LNCaP clone FGC (cell line): ENCODE data around the gene PAQR4.

ENCODE experiments used
- DNase-seq: peaks from one replicate; pipeline ENCODE4 v3.0.0-alpha.2; 2011; ENCODE audit warnings: low read depth
- H3K4me3 ChIP-seq: 2 replicates; pipeline ENCODE4 v1.5.1; 2011; ENCODE audit warnings: mild to moderate bottlenecking, low read depth, low read length, control low read depth
- TF ChIP-seq, protein P1 (sequence below): IDR thresholded peaks from 2 replicates; pipeline ENCODE4 v1.5.1; 2012; ENCODE audit warnings: mild to moderate bottlenecking; ENCODE audit not compliant: control insufficient read depth, insufficient read depth; ENCODE audit errors: extremely low read depth

Gene PAQR4

DNA sequence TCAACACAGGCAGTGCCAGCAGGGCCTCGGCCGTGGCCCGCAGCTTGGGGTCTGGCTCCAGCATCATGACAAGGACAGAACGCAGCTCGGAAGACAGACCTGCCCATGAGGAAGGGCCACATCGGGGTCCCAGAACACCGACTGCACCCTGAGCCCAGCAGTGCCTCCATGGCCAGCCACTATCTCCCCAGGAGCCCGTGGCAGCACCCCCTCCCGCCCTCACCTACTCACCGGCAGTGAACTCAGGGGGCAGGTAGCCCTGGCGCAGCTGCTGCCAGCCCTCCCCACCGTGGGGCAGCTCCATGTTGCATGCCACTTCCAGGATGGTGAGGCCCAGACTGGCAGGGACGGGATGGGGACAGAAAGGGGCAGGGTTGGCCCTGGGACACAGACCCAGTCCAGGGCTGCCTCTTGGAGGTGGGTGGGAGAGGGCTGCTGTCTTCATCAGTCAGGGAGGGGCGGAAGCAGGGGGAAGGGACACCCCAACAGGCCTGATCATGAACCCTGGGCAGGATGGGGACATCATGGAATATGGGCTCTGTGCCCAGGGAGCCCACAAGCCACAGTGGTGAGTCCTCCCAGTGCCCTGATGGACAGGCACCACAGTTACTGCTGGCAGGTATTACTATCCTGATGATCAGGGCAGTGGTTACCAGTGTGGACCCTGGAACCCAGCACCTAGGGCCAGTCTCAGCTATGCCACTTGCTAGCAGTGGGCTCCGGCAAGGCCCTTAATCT lies 5.3 kb downstream of the PAQR4 start:
- TF ChIP-seq, protein P1, sequence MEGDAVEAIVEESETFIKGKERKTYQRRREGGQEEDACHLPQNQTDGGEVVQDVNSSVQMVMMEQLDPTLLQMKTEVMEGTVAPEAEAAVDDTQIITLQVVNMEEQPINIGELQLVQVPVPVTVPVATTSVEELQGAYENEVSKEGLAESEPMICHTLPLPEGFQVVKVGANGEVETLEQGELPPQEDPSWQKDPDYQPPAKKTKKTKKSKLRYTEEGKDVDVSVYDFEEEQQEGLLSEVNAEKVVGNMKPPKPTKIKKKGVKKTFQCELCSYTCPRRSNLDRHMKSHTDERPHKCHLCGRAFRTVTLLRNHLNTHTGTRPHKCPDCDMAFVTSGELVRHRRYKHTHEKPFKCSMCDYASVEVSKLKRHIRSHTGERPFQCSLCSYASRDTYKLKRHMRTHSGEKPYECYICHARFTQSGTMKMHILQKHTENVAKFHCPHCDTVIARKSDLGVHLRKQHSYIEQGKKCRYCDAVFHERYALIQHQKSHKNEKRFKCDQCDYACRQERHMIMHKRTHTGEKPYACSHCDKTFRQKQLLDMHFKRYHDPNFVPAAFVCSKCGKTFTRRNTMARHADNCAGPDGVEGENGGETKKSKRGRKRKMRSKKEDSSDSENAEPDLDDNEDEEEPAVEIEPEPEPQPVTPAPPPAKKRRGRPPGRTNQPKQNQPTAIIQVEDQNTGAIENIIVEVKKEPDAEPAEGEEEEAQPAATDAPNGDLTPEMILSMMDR, result no peak
- no peak for DNase-seq
- H3K4me3 ChIP-seq, result no peak overlapping the region

DNA sequence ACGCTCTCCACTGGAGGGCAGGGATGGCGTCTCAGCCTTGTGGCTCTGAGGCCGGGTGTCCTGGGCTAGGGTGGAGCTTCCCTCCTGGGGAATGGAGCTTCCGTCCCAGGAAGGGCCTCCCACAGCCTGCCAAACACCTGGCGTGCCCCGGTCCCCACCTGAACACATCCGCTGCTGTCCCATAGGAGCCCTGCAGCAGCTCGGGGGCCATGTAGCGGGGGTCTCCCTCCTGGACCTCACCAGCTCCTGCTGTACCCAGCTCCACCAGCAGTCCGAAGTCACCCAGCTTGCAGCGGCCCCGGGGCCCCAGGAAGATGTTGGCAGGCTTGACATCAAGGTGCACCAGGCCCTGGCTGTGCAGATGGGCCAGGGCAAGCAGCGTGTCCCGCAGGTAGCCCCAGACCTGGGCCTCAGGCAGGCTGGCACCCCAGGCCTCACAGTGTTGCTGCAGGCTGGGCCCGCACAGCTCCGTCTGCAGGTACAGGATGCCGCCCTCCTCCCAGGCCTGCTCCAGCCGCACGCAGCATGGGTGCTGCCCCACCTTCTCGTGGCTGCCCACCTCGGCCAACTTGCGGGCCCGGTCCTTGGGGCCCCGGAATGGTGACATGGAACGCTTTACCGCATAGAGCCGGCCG lies 6.1 kb downstream of the PAQR4 start:
- no peak overlapping the region for H3K4me3 ChIP-seq
- DNase-seq, result no peak
- TF ChIP-seq, protein P1, result no peak

DNA sequence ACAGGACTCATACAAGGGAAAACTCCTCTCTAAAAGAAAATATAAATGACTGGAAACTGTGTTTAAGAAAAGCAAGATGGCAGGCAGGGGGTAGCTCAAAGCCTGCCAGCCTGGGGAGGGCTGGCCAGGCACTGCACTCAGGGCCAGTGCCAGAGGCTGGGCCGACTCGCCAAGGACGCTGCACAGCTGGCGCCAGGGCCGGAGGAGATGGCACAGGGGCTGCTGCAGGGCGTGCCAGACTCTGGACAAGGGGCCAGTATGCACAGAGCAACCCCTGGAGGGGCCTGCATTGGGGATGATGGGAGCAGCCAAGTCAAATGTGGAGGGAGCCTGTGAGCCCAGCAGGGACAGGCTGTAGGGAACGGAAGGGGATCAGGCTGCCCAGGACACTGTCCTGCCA lies 7.1 kb downstream of the PAQR4 start:
- H3K4me3 ChIP-seq, result no peak overlapping the region
- TF ChIP-seq, protein P1, result no peak
- DNase-seq, result no peak

DNA sequence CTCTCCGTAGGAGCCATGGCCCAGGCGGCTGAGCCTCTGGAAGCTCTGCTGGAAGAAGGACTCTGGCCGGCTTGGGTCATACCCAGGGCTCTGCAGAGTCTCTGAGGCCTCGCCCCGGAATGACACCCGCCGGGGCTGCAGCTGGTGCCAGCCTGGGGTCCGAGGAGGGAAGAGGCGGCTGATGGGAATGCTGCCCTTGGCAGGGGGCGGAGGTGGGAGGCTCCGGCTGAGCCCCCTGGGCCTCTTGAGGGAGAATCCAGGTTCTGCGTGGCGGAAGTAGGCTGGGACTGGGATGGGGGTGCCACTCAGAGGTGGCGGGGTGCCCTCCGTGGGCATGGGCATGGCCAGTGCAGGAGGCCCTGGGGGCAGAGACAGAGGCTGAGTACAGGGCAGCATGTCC lies 7.5 kb downstream of the PAQR4 start:
- no peak for DNase-seq
- H3K4me3 ChIP-seq, result no peak overlapping the region
- TF ChIP-seq, protein P1, result no peak

GRCh38 chr16:2977440-2977839 lies 8.3 kb downstream of the PAQR4 start:
- peak; percentile 90 for DNase-seq
- TF ChIP-seq, protein P1, result no peak
- peak overlapping the region; percentile 30 for H3K4me3 ChIP-seq

DNA sequence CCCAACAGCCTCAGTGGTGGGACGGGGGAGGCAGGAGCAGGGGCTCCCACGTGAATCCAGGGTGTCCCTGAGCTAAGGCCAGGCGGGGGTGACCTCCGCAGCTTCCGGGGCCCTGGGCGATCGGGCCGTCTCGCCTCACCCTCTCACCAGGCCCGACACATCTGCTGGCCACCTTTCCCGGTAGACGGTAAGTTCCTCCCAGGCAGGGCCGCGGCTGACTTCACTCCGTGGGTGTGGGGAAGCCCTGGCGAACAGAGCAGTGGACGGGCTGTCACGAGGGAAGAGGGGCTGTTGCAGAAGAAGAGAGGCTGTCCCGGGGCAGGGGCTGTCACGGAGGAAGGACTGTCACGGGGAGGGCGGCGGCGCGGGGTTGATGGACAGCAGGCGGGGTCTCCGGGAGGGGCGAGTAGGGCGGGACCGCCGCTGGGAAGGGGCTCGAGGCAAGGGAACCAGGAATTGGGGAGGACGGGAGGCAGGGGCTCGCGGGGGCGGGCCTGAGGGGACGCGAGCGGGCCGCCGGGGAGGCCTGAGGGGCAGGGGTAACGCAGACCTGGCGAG lies 10.6 kb downstream of the PAQR4 start:
- peak overlapping the region; percentile 63 for H3K4me3 ChIP-seq
- no peak for DNase-seq
- TF ChIP-seq, protein P1, result no peak
